Measurements from ENCODE around the gene TMEM98.

GRCh38 chr17:32960815-32961214 lies 32.9 kb downstream of the TMEM98 start:
- TF ChIP-seq CTCF (IDR thresholded peaks at IDR 0.05; ENCODE audit: control extremely low read depth in 1 of 3, insufficient read depth in 1 of 3, low read depth in 1 of 3, low read length in 3 of 3) (no peak), SP1 (IDR thresholded peaks at IDR 0.05; ENCODE audit: low read depth, low read length) (no peak), RNF2 (IDR thresholded peaks at IDR 0.05; ENCODE audit: borderline replicate concordance, low read depth, low read length, missing control alignments, poor library complexity, severe bottlenecking) (no peak), POU5F1 (IDR thresholded peaks at IDR 0.05; ENCODE audit: low read depth, low read length) (no peak), POLR2A (IDR thresholded peaks at IDR 0.05; ENCODE audit: control extremely low read depth in 1 of 2, low read depth in 2 of 2, low read length in 2 of 2) (no peak), MAX (IDR thresholded peaks at IDR 0.05) (no peak), JUND (IDR thresholded peaks at IDR 0.05; ENCODE audit: low read length) (no peak), EZH2 (IDR thresholded peaks at IDR 0.05; ENCODE audit: low read depth, low read length, severe bottlenecking) (no peak), EP300 (IDR thresholded peaks at IDR 0.05; ENCODE audit: borderline replicate concordance in 1 of 2, low read depth in 2 of 2, low read length in 2 of 2) (no peak), EGR1 (IDR thresholded peaks at IDR 0.05; ENCODE audit: borderline replicate concordance, low read depth, low read length) (no peak), SP4 (IDR thresholded peaks at IDR 0.05; ENCODE audit: low read length) (no peak), MAFK (IDR thresholded peaks at IDR 0.05; ENCODE audit: low read depth, low read length) (no peak)
